GM18499 (cell line): ENCODE measurements around the gene STK26.
"Not testable (repeated sequence)": the region's sequence is repeated elsewhere in the genome, so short reads cannot be mapped to it uniquely, and the experiment has no call there.

ENCODE experiments used
- ATAC-seq: cut with Tn5 transposase; IDR thresholded peaks from one replicate; pipeline ENCODE4 v1.9.1; 2021; ENCODE audit warnings: moderate number of reproducible peaks; ENCODE audit not compliant: insufficient read depth, unreplicated experiment

The STK26 gene

GRCh38 chrX:132092439-132093065, 69.5 kb downstream of the STK26 start:
- peak; percentile 70 for ATAC-seq

DNA sequence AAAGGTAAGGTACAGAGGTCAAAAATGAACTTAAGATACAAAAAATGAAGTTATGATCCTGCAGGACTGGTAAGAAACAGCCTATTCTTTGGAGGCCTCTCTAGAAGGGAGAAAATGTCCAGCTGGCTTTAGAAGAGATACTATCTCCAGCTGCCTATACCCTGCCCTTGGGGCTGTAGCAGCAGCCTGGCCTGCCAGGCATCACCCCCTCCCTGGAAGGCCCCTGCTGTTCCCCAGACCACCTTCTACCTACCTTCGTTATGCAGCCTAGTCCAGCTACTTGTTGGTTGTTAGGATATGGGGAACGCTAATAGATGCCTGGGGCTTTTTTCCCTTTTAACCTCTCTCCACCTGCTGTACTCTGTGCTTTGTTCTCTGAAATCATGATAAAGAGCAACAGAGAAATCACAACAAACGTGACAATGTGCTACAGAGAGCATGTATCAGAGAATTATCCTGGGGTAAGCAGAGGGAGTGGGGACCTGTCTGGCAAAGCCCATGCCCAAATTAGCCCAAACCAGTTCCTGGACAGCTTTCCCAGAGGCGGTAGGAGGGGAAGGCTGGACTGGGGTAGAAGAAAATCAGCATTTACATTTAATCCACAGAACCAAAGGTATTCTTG, 70.2 kb downstream of the STK26 start:
- no peak for ATAC-seq

- ATAC-seq, result no peak
Measured at GRCh38 chrX:132094164-132094563, 71.1 kb downstream of the STK26 start.

- not testable (repeated sequence) for ATAC-seq
Measured at GRCh38 chrX:132098704-132099103, 75.6 kb downstream of the STK26 start.

DNA sequence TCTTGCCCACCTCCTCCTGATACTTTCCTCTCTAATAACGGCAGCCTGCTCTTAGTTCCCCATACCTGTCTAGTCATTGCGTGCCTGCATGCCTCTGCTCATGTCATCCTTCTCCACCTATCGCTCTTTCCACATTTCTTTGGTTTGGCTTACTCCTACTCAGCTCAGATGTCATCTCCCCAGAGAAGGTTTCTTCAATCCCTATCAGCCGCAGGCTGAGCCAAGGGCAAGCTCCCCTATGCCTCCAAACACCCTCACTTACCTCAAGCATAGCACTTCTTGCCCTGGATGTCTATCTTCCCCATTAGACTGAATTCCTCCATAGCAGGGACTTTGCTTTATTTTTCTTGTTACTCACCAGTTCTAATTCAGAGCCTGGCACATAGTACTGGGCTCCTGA, 78.1 kb downstream of the STK26 start:
- no peak for ATAC-seq

GRCh38 chrX:132101799-132102198, 78.7 kb downstream of the STK26 start:
- no peak for ATAC-seq

DNA sequence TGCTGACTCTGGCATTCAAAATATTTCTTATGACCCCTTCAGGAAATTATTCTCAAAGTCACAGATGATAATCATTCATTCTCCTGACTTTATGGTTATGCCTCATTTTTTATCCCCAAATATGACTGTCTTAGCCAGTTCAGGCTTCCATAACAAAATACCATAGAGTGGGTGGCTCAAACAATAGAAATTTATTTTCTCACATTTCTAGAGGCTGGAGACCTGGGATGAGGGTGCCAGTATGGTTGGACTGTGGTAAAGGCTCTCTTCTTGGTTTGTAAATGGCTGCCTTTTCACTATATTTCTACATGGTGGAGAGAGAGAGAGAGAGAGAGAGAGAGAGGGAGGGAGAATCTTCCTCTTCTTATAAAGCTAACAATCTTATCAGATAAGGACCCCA, 84.2 kb downstream of the STK26 start:
- no peak for ATAC-seq

DNA sequence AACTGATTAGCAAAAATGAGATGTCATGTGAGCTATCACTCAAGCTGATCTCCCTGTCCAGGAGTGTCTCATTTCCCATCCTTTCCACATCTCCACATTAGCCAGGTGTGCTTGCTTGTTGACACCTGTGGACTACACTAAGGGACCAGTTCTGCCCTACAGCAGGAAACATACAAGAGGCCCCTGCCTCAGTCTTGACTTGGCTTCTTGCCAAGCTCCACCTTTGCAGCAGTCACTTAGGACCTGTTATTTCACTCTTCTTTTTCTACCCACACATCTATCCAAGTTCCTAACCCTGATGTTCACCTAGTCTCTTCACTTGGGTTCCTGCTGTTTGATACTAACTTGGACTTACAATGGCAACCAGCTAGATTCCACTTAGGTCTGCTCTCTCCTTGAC, 91.5 kb downstream of the STK26 start:
- no peak for ATAC-seq

GRCh38 chrX:132115792-132116191, 92.7 kb downstream of the STK26 start:
- ATAC-seq, result no peak

- no peak for ATAC-seq
Measured at GRCh38 chrX:132118358-132118757, 95.3 kb downstream of the STK26 start.

DNA sequence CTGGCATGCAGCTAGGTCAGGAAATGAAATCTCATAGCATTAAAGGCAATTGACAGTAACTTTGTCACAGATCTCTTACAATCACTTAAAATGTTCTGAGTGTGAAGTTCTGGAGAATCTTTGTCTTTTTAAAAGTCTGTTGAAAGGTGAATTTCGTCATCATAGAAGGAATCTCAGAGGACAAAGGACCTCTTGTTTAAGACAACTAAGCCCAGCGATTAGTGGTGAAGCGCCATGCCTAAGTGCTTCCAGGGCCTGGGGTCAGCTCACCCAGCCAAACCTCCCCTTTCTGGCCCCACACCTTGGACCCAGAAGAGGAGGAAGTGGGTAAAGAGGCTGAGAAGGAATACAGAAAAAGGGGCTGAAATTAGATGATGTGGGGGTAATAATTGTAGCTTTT, 96.2 kb downstream of the STK26 start:
- ATAC-seq, result no peak

DNA sequence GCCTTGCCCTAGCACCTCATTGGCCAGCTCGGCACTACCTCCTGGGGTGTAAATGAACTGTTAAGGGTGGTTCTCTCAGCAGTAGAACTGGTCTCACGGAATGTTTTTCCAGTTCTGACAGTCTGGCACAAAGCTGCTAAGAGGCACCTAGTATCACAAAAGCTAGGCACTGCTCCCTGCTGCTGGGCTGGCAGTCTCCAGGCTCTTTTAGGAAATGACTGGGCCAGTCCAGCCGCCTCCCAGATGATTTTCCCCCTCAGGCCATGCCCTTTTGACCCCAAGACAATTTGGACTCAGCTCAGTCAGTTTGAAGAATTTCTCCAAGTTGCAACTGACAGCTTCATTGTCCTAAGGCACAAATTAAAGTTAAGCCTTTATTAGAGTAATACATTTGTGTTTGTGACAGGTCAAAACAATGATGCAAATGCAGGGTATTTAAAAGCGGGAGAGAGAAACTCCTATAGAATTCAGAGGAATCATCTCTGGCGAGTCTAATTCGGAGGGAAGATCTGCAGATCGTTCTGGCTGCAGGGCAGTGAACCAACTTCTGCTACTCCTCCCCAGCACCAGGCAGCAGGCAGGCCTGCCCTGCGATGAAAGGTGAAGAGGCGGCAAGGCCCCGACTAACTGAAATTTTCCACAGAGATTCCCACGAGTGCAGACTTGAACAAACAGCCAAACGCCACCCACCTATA, 96.9 kb downstream of the STK26 start:
- ATAC-seq, result no peak

GRCh38 chrX:132120913-132121312, 97.8 kb downstream of the STK26 start:
- ATAC-seq, result no peak
